Measurements from ENCODE around the gene CPSF3.
"Not testable (repeated sequence)": the region's sequence is repeated elsewhere in the genome, so short reads cannot be mapped to it uniquely, and the experiment has no call there.

Gene CPSF3

GRCh38 chr2:9508931-9509330 is 85.5 kb downstream of the CPSF3 start:
- H3K79me2 ChIP-seq (ENCODE audit: insufficient read depth, low read length) = peaks cover 5% of the 10 kb centered on the region; the same call in 1 of the 2 replicates
- H3K4me2 ChIP-seq (ENCODE audit: low read depth, low read length, poor library complexity, severe bottlenecking) = no peak overlapping the region
- TF ChIP-seq, protein P1, sequence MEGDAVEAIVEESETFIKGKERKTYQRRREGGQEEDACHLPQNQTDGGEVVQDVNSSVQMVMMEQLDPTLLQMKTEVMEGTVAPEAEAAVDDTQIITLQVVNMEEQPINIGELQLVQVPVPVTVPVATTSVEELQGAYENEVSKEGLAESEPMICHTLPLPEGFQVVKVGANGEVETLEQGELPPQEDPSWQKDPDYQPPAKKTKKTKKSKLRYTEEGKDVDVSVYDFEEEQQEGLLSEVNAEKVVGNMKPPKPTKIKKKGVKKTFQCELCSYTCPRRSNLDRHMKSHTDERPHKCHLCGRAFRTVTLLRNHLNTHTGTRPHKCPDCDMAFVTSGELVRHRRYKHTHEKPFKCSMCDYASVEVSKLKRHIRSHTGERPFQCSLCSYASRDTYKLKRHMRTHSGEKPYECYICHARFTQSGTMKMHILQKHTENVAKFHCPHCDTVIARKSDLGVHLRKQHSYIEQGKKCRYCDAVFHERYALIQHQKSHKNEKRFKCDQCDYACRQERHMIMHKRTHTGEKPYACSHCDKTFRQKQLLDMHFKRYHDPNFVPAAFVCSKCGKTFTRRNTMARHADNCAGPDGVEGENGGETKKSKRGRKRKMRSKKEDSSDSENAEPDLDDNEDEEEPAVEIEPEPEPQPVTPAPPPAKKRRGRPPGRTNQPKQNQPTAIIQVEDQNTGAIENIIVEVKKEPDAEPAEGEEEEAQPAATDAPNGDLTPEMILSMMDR (IDR thresholded peaks at IDR 0.05; ENCODE audit: insufficient read depth, low read length, poor library complexity, severe bottlenecking) = no peak
- no peak for TF ChIP-seq EZH2phosphoT487 (conservative IDR thresholded peaks at IDR 0.05; ENCODE audit: low read length)
- no peaks in the 10 kb centered on the region for H3K27me3 ChIP-seq (ENCODE audit: low read length)
- no peaks in the 10 kb centered on the region for H3K9me3 ChIP-seq (ENCODE audit: insufficient read depth, low read length)
- H3K27ac ChIP-seq (ENCODE audit: low read depth, low read length) = no peak overlapping the region
- no peak overlapping the region for H3K4me3 ChIP-seq (ENCODE audit: insufficient read depth, low read length, poor library complexity, severe bottlenecking)
- H3K36me3 ChIP-seq (ENCODE audit: low read length) = peaks cover 21% of the 10 kb centered on the region; the same call in 1 of the 2 replicates
- no peaks in the 10 kb centered on the region for H4K20me1 ChIP-seq (ENCODE audit: low read depth, low read length)
- H3F3A ChIP-seq (ENCODE audit: insufficient read depth) = peaks cover 4% of the 10 kb centered on the region; the same call in 1 of the 2 replicates
- no peak overlapping the region for H3K9ac ChIP-seq (ENCODE audit: low read length)
- no peaks in the 10 kb centered on the region for H3K9me2 ChIP-seq (replicated peaks; ENCODE audit: insufficient read depth, low read length)
- no peak overlapping the region for H2AFZ ChIP-seq (ENCODE audit: low read depth, low read length, severe bottlenecking)

- peaks cover 28% of the 10 kb centered on the region; the same call in 1 of the 2 replicates for H3K36me3 ChIP-seq (ENCODE audit: low read length)
- not testable (repeated sequence) for H3K27ac ChIP-seq (ENCODE audit: low read depth, low read length); H3K9me2 ChIP-seq (replicated peaks; ENCODE audit: insufficient read depth, low read length); H3K4me3 ChIP-seq (ENCODE audit: insufficient read depth, low read length, poor library complexity, severe bottlenecking); H4K20me1 ChIP-seq (ENCODE audit: low read depth, low read length); H3F3A ChIP-seq (ENCODE audit: insufficient read depth); H3K79me2 ChIP-seq (ENCODE audit: insufficient read depth, low read length); H3K9me3 ChIP-seq (ENCODE audit: insufficient read depth, low read length); H3K9ac ChIP-seq (ENCODE audit: low read length); H2AFZ ChIP-seq (ENCODE audit: low read depth, low read length, severe bottlenecking); H3K4me2 ChIP-seq (ENCODE audit: low read depth, low read length, poor library complexity, severe bottlenecking); H3K27me3 ChIP-seq (ENCODE audit: low read length)
These were observed 90.5 kb downstream of the CPSF3 start for GRCh38 chr2:9513946-9514345.

DNA sequence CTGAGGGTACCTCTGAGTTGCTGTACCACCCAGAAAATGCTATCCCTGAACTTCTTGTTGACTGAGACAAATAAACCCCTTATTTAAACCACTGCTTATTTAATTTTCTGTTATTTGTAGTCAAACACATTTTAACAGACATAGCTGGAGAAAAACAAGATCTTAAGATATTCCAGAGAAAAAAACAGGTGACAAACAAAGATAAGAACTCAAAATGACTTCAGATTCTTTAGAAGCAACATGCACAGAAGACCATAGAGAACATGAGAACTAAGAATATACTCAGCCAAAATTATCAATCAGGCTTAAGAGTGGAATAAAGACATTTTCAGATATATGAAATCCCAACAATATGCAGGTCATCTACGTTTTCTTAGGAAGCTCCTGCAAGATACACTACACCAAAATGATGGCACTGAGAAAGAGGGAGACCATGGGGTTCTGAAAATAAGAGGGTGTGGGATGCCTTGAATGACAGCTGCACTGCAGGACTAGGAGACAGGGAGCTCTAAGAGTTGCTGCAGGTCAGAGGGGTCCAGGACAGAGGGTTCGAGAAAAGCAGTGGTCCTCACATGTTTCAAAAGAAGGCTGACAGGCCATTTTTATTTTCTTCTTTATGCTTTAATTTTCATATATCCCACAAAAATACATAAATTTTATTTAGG is 93.8 kb downstream of the CPSF3 start:
- Histone ChIP-seq H3K27me3 (ENCODE audit: low read length) (no peaks in the 10 kb centered on the region), H3K9me3 (ENCODE audit: insufficient read depth, low read length) (no peaks in the 10 kb centered on the region), H3K27ac (ENCODE audit: low read depth, low read length) (no peak overlapping the region), H2AFZ (ENCODE audit: low read depth, low read length, severe bottlenecking) (no peak overlapping the region), H3K4me3 (ENCODE audit: insufficient read depth, low read length, poor library complexity, severe bottlenecking) (no peak overlapping the region), H4K20me1 (ENCODE audit: low read depth, low read length) (no peaks in the 10 kb centered on the region), H3K9me2 (replicated peaks; ENCODE audit: insufficient read depth, low read length) (no peaks in the 10 kb centered on the region), H3K79me2 (ENCODE audit: insufficient read depth, low read length) (no peaks in the 10 kb centered on the region), H3K4me2 (ENCODE audit: low read depth, low read length, poor library complexity, severe bottlenecking) (no peak overlapping the region), H3K9ac (ENCODE audit: low read length) (no peak overlapping the region), H3F3A (ENCODE audit: insufficient read depth) (no peaks in the 10 kb centered on the region), H3K36me3 (ENCODE audit: low read length) (peaks cover 33% of the 10 kb centered on the region; the same call in 1 of the 2 replicates)
- TF ChIP-seq EZH2phosphoT487 (conservative IDR thresholded peaks at IDR 0.05; ENCODE audit: low read length) = no peak
- TF ChIP-seq, protein P1 (IDR thresholded peaks at IDR 0.05; ENCODE audit: insufficient read depth, low read length, poor library complexity, severe bottlenecking) = no peak

DNA sequence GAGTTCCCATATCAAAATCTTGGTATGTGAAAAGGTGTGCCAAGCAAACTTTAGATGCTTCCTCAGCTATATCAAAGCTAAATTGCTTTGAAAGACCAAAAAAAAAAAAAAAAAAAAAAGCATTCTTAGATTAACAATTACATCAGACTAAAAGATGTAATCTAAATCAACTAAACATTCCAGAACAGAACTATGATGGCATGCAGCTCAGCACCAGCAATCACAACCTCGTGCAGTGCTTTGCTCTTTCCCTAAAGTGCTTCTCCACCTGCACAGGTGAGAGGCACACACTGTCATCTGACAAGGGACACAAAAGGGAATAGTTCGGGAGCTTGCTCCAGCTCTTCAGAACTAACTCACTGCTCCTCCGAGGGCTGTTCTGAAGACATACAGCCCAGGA is 94.7 kb downstream of the CPSF3 start:
- H3K9me2 ChIP-seq (replicated peaks; ENCODE audit: insufficient read depth, low read length) = no peaks in the 10 kb centered on the region

More for the DNA sequence above, 94.7 kb downstream of the CPSF3 start:
- no peaks in the 10 kb centered on the region for H3K9me3 ChIP-seq (ENCODE audit: insufficient read depth, low read length)
- no peaks in the 10 kb centered on the region for H3K27me3 ChIP-seq (ENCODE audit: low read length)
- no peak overlapping the region for H3K27ac ChIP-seq (ENCODE audit: low read depth, low read length)
- peaks cover 36% of the 10 kb centered on the region for H3K36me3 ChIP-seq (ENCODE audit: low read length)
- H3F3A ChIP-seq (ENCODE audit: insufficient read depth) = 0 out of 2 replicates have a peak, but pooled peaks cover 7% of the 10 kb centered on the region
- no peak overlapping the region for H3K4me3 ChIP-seq (ENCODE audit: insufficient read depth, low read length, poor library complexity, severe bottlenecking)
- no peaks in the 10 kb centered on the region for H4K20me1 ChIP-seq (ENCODE audit: low read depth, low read length)
- H2AFZ ChIP-seq (ENCODE audit: low read depth, low read length, severe bottlenecking) = no peak overlapping the region
- H3K79me2 ChIP-seq (ENCODE audit: insufficient read depth, low read length) = no peaks in the 10 kb centered on the region
- H3K9ac ChIP-seq (ENCODE audit: low read length) = no peak overlapping the region
- H3K4me2 ChIP-seq (ENCODE audit: low read depth, low read length, poor library complexity, severe bottlenecking) = no peak overlapping the region
- TF ChIP-seq, protein P1 (IDR thresholded peaks at IDR 0.05; ENCODE audit: insufficient read depth, low read length, poor library complexity, severe bottlenecking) = no peak
- TF ChIP-seq EZH2phosphoT487 (conservative IDR thresholded peaks at IDR 0.05; ENCODE audit: low read length) = no peak
